Prostate gland (tissue), 2 donors: ENCODE measurements around the gene PP2D1.

Experiments used
- POLR2A ChIP-seq: fragments of 450-650 bp; IDR thresholded peaks from one replicate; pipeline ENCODE4 v1.6.1; 2016; ENCODE audit warnings: antibody characterized with exemption, mild to moderate bottlenecking
- TF ChIP-seq, protein P1 (sequence below), 4 experiments: fragments of 200-600 bp in 2 of 4; fragments of 450-650 bp in 2 of 4; sonication (generic) in 2 of 4; IDR thresholded peaks; 1 replicate in 3 of 4; 2 replicates in 1 of 4; pipeline ENCODE4 v1.5.1; 2016 to 2019; ENCODE audit warnings: antibody characterized with exemption in 4 of 4, mild to moderate bottlenecking in 2 of 4, moderate library complexity in 2 of 4

- TF ChIP-seq, protein P1, sequence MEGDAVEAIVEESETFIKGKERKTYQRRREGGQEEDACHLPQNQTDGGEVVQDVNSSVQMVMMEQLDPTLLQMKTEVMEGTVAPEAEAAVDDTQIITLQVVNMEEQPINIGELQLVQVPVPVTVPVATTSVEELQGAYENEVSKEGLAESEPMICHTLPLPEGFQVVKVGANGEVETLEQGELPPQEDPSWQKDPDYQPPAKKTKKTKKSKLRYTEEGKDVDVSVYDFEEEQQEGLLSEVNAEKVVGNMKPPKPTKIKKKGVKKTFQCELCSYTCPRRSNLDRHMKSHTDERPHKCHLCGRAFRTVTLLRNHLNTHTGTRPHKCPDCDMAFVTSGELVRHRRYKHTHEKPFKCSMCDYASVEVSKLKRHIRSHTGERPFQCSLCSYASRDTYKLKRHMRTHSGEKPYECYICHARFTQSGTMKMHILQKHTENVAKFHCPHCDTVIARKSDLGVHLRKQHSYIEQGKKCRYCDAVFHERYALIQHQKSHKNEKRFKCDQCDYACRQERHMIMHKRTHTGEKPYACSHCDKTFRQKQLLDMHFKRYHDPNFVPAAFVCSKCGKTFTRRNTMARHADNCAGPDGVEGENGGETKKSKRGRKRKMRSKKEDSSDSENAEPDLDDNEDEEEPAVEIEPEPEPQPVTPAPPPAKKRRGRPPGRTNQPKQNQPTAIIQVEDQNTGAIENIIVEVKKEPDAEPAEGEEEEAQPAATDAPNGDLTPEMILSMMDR (IDR thresholded peaks at IDR 0.05) = no peak
- no peak for TF ChIP-seq POLR2A
Measured at GRCh38 chr3:20008646-20009045, 3.4 kb downstream of the PP2D1 start.
